Measurements from ENCODE around the gene MS4A6A.
"Not testable (repeated sequence)": the region's sequence is repeated elsewhere in the genome, so short reads cannot be mapped to it uniquely, and the experiment has no call there.

Gene MS4A6A

GRCh38 chr11:60204922-60205321, 22.0 kb upstream of the MS4A6A start:
- Histone ChIP-seq H3K27me3 (replicated peaks; ENCODE audit: control insufficient read depth, insufficient read depth, low read length) (no peaks in the 10 kb centered on the region), H3K4me3 (replicated peaks; ENCODE audit: low read depth, low read length) (no peak overlapping the region), H3K36me3 (ENCODE audit: control insufficient read depth, insufficient read depth, low read length) (no peaks in the 10 kb centered on the region)
- no peak for TF ChIP-seq CTCF (IDR thresholded peaks at IDR 0.05; ENCODE audit: insufficient read depth, low read length, poor library complexity, severe bottlenecking)
- DNase-seq (ENCODE audit: extremely low read depth, insufficient read length), result no peak

- H3K4me3 ChIP-seq (replicated peaks; ENCODE audit: low read depth, low read length); DNase-seq (ENCODE audit: extremely low read depth, insufficient read length); H3K36me3 ChIP-seq (ENCODE audit: control insufficient read depth, insufficient read depth, low read length); H3K27me3 ChIP-seq (replicated peaks; ENCODE audit: control insufficient read depth, insufficient read depth, low read length): not testable (repeated sequence)
Measured at GRCh38 chr11:60201334-60201733, 18.5 kb upstream of the MS4A6A start.

GRCh38 chr11:60197442-60197841, 14.6 kb upstream of the MS4A6A start:
- no peak for DNase-seq (ENCODE audit: extremely low read depth, insufficient read length)
- H3K27me3 ChIP-seq (replicated peaks; ENCODE audit: control insufficient read depth, insufficient read depth, low read length), result no peaks in the 10 kb centered on the region

GRCh38 chr11:60195923-60196368, 13.1 kb upstream of the MS4A6A start:
- no peak for TF ChIP-seq CTCF (IDR thresholded peaks at IDR 0.05; ENCODE audit: insufficient read depth, low read length, poor library complexity, severe bottlenecking)
- peak; percentile 34 for DNase-seq (ENCODE audit: extremely low read depth, insufficient read length)
- H3K27me3 ChIP-seq (replicated peaks; ENCODE audit: control insufficient read depth, insufficient read depth, low read length), result no peaks in the 10 kb centered on the region
- no peak overlapping the region for H3K4me3 ChIP-seq (replicated peaks; ENCODE audit: low read depth, low read length)
- H3K36me3 ChIP-seq (ENCODE audit: control insufficient read depth, insufficient read depth, low read length), result no peaks in the 10 kb centered on the region

More at GRCh38 chr11:60197442-60197841, 14.6 kb upstream of the MS4A6A start:
- Histone ChIP-seq H3K4me3 (replicated peaks; ENCODE audit: low read depth, low read length) (no peak overlapping the region), H3K36me3 (ENCODE audit: control insufficient read depth, insufficient read depth, low read length) (no peaks in the 10 kb centered on the region)
- TF ChIP-seq CTCF (IDR thresholded peaks at IDR 0.05; ENCODE audit: insufficient read depth, low read length, poor library complexity, severe bottlenecking), result no peak

- DNase-seq (ENCODE audit: extremely low read depth, insufficient read length), result no peak
- Histone ChIP-seq H3K27me3 (replicated peaks; ENCODE audit: control insufficient read depth, insufficient read depth, low read length) (no peaks in the 10 kb centered on the region), H3K36me3 (ENCODE audit: control insufficient read depth, insufficient read depth, low read length) (no peaks in the 10 kb centered on the region), H3K4me3 (replicated peaks; ENCODE audit: low read depth, low read length) (no peak overlapping the region)
- no peak for TF ChIP-seq CTCF (IDR thresholded peaks at IDR 0.05; ENCODE audit: insufficient read depth, low read length, poor library complexity, severe bottlenecking)
Measured at GRCh38 chr11:60194511-60194910, 11.6 kb upstream of the MS4A6A start.

GRCh38 chr11:60193687-60194433, 11.0 kb upstream of the MS4A6A start:
- Histone ChIP-seq H3K4me3 (replicated peaks; ENCODE audit: low read depth, low read length) (no peak overlapping the region), H3K36me3 (ENCODE audit: control insufficient read depth, insufficient read depth, low read length) (no peaks in the 10 kb centered on the region), H3K27me3 (replicated peaks; ENCODE audit: control insufficient read depth, insufficient read depth, low read length) (no peaks in the 10 kb centered on the region)
- DNase-seq (ENCODE audit: extremely low read depth, insufficient read length), result peak; percentile 83
- TF ChIP-seq CTCF (IDR thresholded peaks at IDR 0.05; ENCODE audit: insufficient read depth, low read length, poor library complexity, severe bottlenecking), result peak; percentile 93

GRCh38 chr11:60192564-60192963, 9.7 kb upstream of the MS4A6A start:
- H3K4me3 ChIP-seq (replicated peaks; ENCODE audit: low read depth, low read length); DNase-seq (ENCODE audit: extremely low read depth, insufficient read length); H3K36me3 ChIP-seq (ENCODE audit: control insufficient read depth, insufficient read depth, low read length); H3K27me3 ChIP-seq (replicated peaks; ENCODE audit: control insufficient read depth, insufficient read depth, low read length): not testable (repeated sequence)

- not testable (repeated sequence) for H3K36me3 ChIP-seq (ENCODE audit: control insufficient read depth, insufficient read depth, low read length); H3K4me3 ChIP-seq (replicated peaks; ENCODE audit: low read depth, low read length); DNase-seq (ENCODE audit: extremely low read depth, insufficient read length); H3K27me3 ChIP-seq (replicated peaks; ENCODE audit: control insufficient read depth, insufficient read depth, low read length)
Measured at GRCh38 chr11:60188481-60188880, 5.6 kb upstream of the MS4A6A start.

- H3K36me3 ChIP-seq (ENCODE audit: control insufficient read depth, insufficient read depth, low read length); H3K27me3 ChIP-seq (replicated peaks; ENCODE audit: control insufficient read depth, insufficient read depth, low read length); H3K4me3 ChIP-seq (replicated peaks; ENCODE audit: low read depth, low read length); DNase-seq (ENCODE audit: extremely low read depth, insufficient read length): not testable (repeated sequence)
Measured at GRCh38 chr11:60186128-60186527, 3.2 kb upstream of the MS4A6A start.

Data from GM06990 (cell line).